Endometrium (tissue), 2 donors: Measurements from ENCODE around the gene CSKMT.
"Not testable (repeated sequence)": the region's sequence is repeated elsewhere in the genome, so short reads cannot be mapped to it uniquely, and the experiment has no call there.

Experiments
- FAIRE-seq: peaks from 2 replicates; lab custom pipeline; 2012; peaks lifted over from hg19 to GRCh38; lab: Jason Lieb, UNC
- donor health status: control.
- donor health status: control.

Gene CSKMT, protein sequence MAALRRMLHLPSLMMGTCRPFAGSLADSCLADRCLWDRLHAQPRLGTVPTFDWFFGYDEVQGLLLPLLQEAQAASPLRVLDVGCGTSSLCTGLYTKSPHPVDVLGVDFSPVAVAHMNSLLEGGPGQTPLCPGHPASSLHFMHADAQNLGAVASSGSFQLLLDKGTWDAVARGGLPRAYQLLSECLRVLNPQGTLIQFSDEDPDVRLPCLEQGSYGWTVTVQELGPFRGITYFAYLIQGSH

DNA sequence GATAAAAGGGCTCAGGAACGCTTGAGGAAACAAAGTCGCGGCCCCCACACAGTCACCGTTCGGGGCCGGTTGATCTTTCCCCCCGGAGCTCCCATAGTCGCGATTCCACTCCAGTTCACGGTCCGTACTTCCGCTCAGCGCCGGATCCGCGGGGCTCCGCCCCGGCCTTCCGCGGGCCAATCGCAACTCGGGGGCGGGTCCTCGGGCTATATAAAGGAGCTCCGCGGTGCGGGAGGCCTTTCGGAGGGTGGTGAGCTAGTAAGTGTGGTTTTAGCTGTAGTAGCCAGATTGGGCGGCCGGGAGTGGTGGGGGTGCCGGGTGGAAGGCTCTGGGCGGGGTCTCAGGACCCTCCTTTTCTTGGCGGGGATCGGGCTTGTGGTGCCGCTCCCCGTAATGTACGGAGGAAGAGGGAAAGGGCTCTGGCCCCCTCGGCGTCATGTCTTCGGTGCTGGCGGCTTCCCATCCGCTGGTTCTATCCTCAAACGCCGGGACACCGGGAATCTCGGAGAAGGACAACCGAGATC is at the start of gene CSKMT, which contains the start of gene C11orf98:
Gene CSKMT (plus strand): TSS at position 238 of the 524 bp plus-strand sequence. CDS start 568 bp downstream, outside the sequence.
Gene C11orf98 (minus strand): TSS at position 136 of the 524 bp plus-strand sequence. CDS start 41 bp downstream, at position 95.
- no peak for FAIRE-seq

DNA sequence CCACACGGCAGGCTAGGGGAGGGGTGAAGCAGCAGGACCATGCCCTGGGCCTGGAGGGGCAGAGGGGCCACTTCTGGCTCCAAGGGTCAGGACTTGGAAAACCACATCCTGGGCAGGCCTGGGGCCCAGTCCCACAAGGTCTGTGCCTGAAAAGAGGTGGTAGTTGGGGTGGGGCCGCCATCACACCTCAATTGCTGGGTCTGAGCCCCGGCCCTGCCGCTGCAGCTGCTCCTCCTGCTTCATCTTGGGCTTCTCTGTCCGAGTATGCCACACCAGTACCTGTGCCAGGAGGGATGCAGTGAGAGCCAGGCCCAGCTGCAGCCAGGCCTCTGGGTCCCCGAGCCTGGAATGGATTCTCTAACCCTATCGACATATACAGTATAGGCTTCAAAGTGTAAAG is 49.6 kb upstream of the CSKMT start:
- FAIRE-seq = no peak

DNA sequence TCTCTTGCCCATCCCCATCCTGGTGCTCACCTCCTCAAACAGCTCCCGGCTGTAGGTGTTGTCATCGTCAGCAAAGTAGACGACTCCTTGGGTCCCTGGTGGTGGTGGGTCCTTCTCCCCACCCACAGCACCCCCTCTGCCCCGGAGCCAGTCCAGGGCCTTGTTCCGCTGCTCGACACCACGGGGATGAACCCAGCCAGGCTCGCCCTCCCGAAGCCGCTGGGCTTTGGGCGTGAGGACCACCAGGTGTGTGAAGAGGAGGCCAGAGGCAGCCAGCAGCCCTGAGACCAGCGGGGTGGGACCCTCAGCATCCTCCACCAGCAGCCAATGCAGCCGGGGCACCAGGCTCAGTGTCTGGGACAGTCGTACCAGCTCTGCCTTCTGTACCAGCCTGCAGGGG is 48.2 kb upstream of the CSKMT start:
- FAIRE-seq = not testable (repeated sequence)

DNA sequence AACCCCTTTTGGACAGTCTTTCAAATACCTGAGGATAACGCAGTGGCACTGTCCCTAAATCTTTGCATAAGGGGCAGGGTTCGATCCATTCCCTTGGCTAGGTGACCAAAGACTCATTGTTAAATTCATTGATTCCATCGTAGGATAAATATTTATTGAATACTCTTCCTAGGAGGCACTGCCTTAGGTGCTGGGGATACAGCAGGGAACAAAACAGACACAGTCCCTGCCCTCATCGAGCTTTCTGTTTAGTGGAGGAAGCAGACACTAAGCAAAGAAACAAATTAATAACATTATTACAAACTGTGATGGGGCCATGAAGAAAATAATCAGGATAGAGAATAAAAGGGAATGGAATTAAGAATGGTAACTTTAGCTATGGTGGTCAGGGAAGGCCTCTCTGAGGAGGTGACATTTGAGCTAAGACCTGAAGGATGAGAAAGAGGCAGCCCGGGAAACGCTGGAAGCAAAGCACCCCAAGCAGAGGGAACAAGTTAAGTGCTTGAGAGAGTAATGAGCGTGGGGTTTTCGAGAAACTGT is 44.0 kb upstream of the CSKMT start:
- FAIRE-seq = no peak

DNA sequence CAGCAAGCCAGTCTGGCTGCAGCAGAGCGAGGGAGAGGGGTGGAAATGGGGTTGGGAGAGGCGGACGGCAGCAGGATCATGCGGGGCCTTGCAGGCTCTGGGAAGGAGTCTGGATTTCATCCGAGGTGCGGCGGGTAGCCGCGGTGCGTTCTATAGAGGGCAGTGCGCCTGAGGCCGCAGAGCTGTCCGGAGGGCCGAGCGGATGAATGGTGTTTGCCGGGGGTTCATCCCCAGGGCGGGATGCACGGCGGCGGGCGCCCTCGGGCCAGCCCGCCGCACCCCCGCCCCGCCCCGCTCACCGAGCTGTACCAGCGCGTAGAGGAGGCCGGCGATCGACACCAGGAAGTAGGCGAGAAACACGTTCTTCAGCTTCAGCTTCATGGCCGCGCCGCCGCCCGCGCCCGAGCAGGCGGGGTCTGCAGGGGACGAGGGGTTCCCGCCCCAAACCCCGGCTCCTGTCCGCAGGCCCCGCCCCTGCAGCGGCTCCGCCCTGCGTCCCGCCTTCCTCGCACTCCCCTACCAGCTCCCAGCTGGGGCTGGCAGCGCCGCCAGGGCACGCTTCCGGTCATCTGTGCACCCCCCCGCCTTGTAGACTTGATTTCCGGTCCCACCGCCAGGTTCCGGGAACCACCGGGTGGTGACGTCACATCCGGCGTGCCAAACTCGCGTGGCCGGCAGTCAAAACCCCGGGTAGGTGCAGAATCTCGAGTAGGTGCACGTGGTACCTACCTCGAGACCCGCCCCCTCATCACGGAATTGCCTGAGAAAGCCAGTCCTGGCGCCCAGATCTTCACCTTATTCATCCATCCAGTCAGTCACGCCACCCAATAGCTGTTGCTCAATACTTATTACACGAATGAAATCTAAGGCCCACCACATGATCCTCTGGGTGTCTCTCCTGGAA is 43.3 kb upstream of the CSKMT start, which contains the start of gene B3GAT3:
Gene B3GAT3 (minus strand): TSS at position 420 of the 904 bp plus-strand sequence. CDS start 39 bp downstream, at position 381.
- FAIRE-seq = no peak

DNA sequence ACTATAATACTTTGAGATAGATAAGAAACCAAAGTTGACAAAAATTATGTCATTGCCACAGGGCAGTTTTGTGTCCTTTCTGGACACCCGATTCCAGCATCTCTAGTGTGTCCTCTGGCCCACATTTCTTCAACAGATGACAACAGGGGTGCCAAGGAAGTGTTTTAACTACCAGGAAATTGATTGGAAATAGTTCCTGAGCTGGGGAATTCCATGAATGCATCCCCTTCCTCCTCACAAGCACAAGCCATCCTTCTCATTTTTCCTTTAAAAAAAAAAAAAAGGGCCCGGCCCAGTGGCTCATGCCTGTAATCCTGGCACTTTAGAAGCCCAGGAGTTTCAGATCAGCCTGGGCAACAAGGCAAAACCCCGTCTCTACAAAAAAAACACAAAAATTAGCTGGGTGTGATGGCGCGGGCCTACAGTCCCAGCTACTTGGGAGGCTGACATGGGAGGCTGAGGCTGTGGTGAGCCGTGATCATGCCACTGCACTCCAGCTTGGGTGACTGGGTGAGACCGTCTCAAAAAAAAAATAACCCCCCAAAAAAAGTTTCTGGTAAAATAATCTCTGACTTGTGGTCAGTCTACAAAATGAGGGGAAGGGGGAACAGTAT is 42.5 kb upstream of the CSKMT start:
- no peak for FAIRE-seq

DNA sequence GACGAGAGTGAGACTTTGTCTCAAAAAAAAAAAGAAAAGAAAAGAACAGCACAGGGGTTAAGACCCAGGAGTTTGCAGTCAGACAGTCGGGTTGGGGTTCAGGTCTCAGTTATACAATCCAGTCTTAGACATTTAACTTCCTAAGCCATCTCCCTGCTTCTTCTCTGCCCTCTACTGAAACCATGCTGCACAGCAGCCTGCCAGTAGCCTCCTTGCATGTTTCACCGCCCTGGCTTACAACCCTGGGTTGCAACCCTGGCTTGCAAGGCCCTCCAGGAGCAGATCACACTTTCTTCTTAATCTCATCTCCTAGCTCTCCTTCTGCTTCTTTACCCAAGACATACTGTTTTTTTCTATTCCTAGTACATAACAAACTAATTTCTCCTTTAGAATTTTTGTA is 37.4 kb upstream of the CSKMT start:
- FAIRE-seq = no peak

DNA sequence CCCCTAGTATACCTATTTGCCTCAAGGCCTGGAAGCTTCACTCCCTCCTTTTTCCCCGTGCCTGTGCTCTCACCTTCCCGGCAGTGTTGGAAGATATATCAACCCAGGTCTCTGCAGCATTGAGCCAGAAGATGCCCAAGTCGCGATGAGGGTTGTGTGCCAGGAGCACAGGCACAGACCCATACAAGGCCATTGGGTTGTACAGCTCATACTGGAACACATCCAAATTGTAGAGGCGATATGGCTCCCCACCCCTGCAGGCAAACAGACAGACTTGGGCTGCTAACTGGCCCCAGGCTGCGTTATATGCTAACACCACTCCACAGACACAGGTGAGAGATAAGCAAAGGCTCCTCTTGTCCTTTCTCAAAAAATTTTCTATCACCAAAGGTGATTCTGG is 32.6 kb upstream of the CSKMT start:
- no peak for FAIRE-seq

DNA sequence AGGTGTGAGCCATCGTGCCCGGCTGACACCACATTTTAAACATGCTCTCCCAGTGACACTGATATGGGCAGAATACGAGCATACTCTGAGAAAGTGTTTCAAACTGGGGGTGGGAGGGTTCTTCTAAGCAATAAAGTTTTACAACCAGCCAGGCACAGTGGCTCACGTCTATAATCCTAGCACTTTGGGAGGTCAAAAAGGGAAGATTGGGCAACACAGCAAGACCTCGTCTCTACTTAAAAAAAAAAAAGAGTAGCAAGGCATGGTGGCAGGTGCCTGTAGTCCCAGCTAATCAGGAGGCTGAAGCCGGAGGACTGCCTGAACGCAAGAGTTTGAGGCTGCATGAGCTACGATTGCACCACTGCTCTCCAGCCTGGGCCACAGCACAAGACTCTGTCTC is 20.9 kb upstream of the CSKMT start:
- FAIRE-seq = no peak

DNA sequence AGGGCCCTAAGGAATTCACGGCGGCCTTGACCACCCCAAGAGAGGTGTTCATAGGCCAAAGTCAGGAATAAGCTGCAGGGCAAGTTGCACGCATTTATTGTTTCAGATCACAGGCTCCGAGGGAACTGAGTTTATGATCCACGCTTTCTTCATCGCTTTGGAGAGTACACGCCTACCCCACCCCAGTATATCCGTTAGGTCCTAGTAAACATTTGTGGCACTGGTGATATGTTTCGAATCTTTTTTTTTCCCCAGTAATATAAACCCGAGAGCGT is 19.5 kb upstream of the CSKMT start:
- FAIRE-seq = no peak

DNA sequence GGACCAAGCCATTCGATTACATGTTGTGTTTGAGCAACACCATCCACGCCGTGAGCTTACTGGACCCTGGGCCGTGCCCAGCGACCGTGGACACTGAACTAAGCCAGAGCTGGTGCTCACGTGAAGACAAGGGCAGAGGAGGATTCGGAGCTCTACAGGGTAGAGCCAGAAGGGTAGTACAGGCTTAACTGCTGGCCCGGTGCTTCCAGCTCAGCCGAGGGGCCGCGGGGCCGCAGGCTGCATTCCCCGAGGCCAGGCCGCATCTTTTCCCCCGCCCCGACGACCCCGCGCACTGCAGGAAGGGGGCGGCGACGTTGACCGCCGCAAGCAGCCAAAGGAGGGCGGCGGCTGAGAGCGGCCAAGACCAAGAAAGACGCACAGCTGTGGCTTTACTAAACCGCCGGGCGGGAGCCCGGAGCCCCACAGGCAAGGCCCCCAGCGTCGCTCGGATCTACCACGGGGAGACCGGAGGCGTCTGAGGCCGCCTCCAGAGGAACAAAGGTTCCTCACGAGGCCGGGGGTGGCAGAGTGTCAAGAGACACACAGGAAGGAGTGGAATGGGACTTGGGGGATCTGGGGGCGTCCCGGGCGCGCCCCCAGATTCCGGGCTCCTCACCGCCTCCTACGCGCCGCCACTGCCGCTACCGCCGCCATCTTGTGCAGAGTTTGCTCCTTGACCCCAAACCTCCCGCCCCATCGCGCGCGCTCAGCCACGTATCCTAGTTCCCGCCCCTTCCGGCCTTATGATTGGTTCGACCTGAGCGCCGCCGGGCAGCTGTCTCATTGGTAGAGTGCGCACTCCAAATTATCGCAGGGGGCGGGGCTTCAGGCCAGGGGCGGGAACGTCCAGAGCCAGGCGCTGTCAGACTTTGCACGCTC is 18.9 kb upstream of the CSKMT start, which contains the start of gene GANAB:
Gene GANAB (minus strand): TSS at position 668 of the 879 bp plus-strand sequence. CDS start 14 bp downstream, at position 654.
- FAIRE-seq = peak; percentile 92

DNA sequence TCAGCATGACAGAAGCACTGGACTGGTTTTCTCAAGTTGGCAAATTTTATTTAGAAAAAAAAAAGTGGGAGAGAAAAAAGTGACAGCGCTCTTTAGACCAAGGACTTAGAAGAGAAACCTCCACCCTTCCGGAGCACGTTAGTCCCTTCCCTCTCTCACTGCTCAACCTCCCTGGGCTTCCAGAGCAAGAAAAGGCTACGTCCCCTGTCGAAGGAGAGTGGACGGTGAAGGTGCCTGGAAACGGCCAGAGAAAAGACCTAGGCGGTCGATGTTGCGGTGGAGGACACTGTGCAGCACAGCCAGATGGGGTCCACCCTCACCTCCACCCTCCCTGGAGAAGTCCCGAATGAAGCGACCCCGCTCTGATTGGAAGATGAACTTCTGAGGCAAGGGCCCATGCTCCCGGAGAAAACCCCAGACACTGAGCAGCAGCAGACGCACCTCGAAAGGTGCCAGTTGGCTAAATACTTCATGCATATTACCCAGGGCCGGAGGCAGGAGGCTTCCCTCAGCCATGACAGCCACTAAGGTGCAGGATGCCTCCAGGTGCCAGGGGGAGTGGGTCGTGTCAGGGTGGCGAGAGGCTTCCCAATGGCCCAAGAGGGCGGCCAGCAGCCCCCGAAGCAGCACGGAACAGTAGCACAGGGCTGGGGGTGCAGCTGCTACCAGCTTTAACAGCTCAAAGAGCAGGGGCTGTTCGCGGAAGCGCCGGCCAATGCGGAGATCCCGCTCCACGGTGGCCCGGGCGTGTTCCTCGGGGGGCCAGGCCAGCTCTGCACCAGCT is 18.1 kb upstream of the CSKMT start:
- FAIRE-seq = no peak

DNA sequence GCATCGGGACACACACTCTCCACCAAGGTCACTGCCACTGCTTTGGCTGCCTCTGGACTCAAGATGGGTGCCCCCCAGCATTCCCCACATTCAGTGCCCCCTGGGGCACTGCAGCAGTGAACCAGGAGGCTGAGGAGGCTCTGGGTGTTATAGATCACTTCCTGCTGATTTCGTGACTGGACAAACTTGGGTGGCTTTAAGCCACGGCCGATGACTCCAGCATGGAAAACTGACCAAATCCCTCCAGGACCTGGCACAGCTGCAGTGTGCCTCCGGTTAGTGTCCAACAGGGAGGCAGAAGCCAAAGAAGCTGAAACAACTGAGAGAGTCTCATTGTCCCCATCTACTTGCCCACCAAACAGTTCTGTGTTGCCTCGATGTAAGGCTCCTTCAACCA is 17.5 kb upstream of the CSKMT start:
- no peak for FAIRE-seq

DNA sequence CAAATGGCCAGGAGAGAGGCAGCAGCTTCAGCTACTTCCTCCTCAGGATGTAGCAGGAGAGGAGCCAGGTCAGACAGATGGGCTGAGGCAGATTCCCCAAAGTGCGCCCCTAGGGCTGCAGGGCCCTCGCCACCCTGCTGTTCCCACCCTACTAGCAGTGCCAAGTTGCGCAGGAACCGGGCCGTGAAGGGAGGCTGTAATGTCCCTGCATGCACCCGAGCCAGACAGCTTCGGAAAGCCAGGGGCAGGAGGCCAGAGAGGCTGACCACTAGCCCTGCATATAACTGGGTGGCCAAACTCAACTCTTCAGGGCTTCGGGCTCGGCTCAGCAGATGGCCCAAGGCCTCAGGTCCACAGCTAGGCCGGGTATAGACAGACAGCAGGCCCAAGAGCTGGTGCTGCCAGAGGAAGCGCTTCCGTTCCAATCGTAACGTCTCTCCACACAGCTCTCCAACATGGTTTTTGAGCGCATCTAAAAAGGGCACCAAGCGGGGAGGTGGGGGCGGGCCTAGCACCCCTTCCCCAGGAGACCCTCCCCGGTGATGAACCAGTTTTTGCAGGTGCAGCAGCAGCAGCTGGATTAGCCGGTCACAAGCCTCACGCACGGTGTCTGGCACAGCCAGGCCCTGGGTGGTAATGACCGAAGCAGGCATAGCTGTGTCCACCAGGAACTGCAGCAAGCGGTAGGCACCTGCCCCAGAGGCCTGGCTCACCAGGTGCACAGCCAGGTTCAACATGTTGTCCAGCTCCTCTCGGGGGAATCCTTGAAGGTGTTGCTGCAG is 16.7 kb upstream of the CSKMT start:
- no peak for FAIRE-seq

DNA sequence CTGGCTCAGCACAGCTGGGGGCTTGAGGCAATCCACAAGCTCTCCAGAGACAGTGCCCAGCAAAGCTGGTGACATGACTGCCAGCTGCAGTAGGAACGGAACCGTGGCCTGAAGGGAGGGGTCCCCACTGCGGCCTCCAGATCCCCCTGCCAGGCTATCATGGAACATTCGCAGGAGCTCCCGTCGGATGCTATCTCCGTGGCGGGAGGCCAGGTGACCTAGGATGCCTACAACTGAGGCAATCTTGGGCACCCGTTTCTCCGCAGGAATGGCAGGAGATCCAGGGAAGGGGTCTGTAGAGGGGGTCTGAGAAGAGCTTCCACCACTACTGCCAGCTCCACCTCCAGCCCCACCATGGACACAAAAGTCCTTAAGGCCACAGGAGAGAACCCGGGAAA is 16.1 kb upstream of the CSKMT start:
- FAIRE-seq = no peak

DNA sequence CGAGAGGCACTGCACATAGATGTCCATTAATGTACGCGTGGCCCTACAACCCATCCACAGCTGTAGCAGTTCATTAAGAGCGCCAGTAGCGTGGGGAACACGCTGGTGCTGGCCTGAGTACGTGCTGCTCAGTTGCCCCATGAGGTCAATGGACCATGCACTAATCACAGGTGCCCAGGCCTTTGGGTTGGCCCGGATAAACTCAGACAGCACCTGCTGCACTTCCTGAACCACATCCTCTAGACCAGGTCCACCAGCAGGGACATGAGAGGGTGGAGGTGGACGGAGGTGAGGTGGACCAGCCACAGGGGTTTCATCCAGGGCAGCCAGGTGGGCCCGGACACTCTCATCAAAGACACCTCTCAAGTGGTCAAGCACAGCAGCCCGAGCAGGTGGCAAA is 15.6 kb upstream of the CSKMT start:
- FAIRE-seq = no peak

DNA sequence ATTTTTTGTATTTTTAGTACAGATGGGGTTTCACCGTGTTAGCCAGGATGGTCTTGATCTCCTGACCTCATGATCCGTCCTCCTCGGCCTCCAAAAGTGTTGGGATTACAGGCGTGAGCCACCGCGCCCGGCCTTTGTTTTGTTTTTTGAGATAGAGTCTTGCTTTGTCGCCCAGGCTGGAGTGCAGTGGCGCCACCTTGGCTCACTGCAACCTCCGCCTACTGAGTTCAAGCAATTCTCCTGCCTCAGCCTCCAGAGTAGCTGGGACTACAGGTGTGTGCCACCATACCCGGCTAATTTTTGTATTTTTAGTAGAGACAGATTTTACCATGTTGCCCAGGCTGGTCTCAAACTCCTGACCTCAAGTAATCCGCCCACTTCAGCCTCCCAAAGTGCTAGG is 14.8 kb upstream of the CSKMT start:
- not testable (repeated sequence) for FAIRE-seq

DNA sequence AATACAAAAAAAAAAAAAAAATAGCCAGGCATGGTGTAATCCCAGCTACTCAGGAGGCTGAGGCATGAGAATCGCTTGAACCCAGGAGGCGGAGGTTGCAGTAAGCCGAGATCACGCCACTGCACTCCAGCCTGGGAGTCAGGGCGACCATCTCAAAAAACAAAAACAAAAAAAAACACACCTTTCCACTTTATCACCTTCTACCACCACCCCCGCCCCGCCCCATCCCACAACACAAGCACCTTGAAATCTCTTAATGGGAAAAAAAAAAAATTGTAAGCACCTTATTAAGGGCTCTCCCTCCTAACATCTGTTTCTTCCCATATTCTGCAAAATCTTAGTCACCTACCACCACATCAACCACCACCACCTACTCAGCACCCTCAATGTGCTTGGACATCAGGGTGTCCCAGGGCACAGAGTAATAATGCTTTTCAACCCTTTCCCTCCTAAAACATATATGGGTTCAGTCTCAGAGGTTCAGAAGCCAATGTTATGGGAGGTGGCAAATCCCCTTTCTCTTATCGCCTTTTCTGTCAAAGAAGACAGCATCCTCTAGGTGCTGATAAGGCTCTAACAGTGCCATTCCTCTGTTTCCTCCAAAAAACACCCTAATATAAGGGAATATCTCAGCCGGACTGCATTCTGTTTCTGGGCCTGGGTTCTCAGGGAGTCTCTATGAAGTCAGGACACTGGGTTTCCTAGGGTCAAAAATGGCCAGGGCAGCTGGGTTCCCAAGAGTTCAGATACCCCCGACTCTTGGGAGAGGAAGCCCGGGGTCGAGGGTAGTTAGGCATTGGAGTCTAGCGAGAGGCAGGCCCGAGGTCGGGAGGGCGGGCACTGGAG is 12.7 kb upstream of the CSKMT start:
- no peak for FAIRE-seq

DNA sequence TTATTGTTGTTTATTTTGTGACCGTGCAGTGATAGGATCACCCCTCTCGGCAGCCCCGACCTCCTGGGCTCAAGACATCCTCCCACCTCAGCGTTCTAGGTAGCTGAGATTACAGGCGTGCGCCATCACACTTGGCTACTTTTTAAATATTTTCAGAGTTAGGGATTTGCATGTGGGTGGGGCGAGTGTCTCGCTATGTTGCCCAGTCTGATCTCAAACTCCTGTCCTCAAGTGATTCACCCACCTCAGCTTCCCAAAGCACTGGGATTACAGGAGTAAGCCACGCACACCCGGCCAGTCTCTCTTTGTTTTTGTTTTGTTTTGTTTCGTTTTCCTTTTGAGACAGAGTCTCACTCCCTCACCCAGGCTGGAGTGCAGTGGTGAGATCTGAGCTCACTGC is 10.8 kb upstream of the CSKMT start:
- no peak for FAIRE-seq
